HepG2 (cell line): Measurements from ENCODE around the gene ESRP2. TPM values are rescaled to one million over a fixed set of nuclear protein-coding genes. Genes with fewer than 3 reads are reported as not detected.

ENCODE experiments used
- HCFC1 ChIP-seq: fragments of 150-350 bp; IDR thresholded peaks from 2 replicates; pipeline ENCODE4 v1.6.1; 2014; ENCODE audit warnings: low read depth, low read length
- HNF4A ChIP-seq: sonication (generic); formaldehyde crosslinking; IDR thresholded peaks from 2 replicates; pipeline ENCODE4 v1.4.0; 2020; ENCODE audit warnings: missing genetic modification reagents
- KLF12 ChIP-seq: sonication (generic); formaldehyde crosslinking; IDR thresholded peaks from 2 replicates; pipeline ENCODE4 v1.4.0; 2020; ENCODE audit warnings: missing genetic modification reagents, borderline replicate concordance
- KMT2B ChIP-seq: IDR thresholded peaks from 2 replicates; pipeline ENCODE4 v1.6.1; 2016; ENCODE audit warnings: missing genetic modification reagents, missing compliant biosample characterization
- PHF20 ChIP-seq: sonication (generic); formaldehyde crosslinking; IDR thresholded peaks from 2 replicates; pipeline ENCODE4 v1.5.0; 2020; ENCODE audit warnings: mild to moderate bottlenecking, missing genetic modification reagents
- RXRB ChIP-seq: IDR thresholded peaks from 2 replicates; pipeline ENCODE4 v1.6.1; 2016; ENCODE audit warnings: borderline replicate concordance, missing genetic modification reagents, missing compliant biosample characterization
- THYN1 ChIP-seq: sonication (generic); formaldehyde crosslinking; IDR thresholded peaks from 2 replicates; pipeline ENCODE4 v1.8.1; 2023; ENCODE audit warnings: low read depth, mild to moderate bottlenecking, moderate library complexity, missing genetic modification reagents, borderline replicate concordance
- TRIM24 ChIP-seq: sonication (generic); formaldehyde crosslinking; IDR thresholded peaks from 2 replicates; pipeline ENCODE4 v1.8.0; 2022; ENCODE audit warnings: mild to moderate bottlenecking, missing genetic modification reagents
- ZFP36 ChIP-seq: fragments of 150-350 bp; IDR thresholded peaks from 2 replicates; pipeline ENCODE4 v1.6.1; 2018; ENCODE audit warnings: borderline replicate concordance, low read length, low read depth; ENCODE audit not compliant: partially characterized antibody
- ZNF138 ChIP-seq: sonication (generic); formaldehyde crosslinking; IDR thresholded peaks from 2 replicates; pipeline ENCODE4 v1.5.0; 2020; ENCODE audit warnings: mild to moderate bottlenecking, low read depth, missing genetic modification reagents
- ZNF143 ChIP-seq: sonication (generic); formaldehyde crosslinking; IDR thresholded peaks from 2 replicates; pipeline ENCODE4 v1.4.0; 2020; ENCODE audit warnings: missing genetic modification reagents
- ZNF660 ChIP-seq: sonication (generic); formaldehyde crosslinking; IDR thresholded peaks from 2 replicates; pipeline ENCODE4 v1.5.1; 2020; ENCODE audit warnings: mild to moderate bottlenecking, low read depth, missing genetic modification reagents, borderline replicate concordance
- ZNF703 ChIP-seq: sonication (generic); formaldehyde crosslinking; IDR thresholded peaks from 2 replicates; pipeline ENCODE4 v1.5.1; 2020; ENCODE audit warnings: missing genetic modification reagents, mild to moderate bottlenecking, moderate library complexity, borderline replicate concordance
- ZNF841 ChIP-seq: sonication (generic); formaldehyde crosslinking; IDR thresholded peaks from 2 replicates; pipeline ENCODE4 v1.8.1; 2023; ENCODE audit warnings: missing genetic modification reagents, borderline replicate concordance
- polyA plus RNA-seq, 8 experiments: library from polyadenylated mRNA; depleted of rRNA in 3 of 8; stranded (reverse) in 7 of 8; unstranded in 1 of 8; fragments of >200 nt; fragmentation: Illumina TruSeq in 4 of 8; extraction: Trizol in 4 of 8; gene quantifications; 2 replicates each; pipeline versions ENCODE4 v1.2.1 to v1.2.3, GENCODE V29; 2011 to 2016; ENCODE audit warnings: low read depth in 4 of 8, missing spikeins in 1 of 8, mixed read lengths in 1 of 8; ENCODE audit not compliant: insufficient read depth in 1 of 8
- total RNA-seq, 5 experiments: library from RNA; depleted of rRNA; stranded (reverse); fragments of >200 nt; fragmentation: Illumina TruSeq; extraction: Trizol; gene quantifications; 2 replicates each; pipeline ENCODE4 v1.2.3, GENCODE V29; 2016; ENCODE audit warnings: low read depth in 1 of 5
- TF ChIP-seq, protein P1 (sequence below): sonication (generic); formaldehyde crosslinking; IDR thresholded peaks from 2 replicates; pipeline ENCODE4 v1.9.0; 2022; ENCODE audit warnings: missing genetic modification reagents, mild to moderate bottlenecking, borderline replicate concordance
- TF ChIP-seq, protein P2 (sequence below): conservative IDR thresholded peaks from 2 replicates; pipeline ENCODE4 v1.6.1; 2018; ENCODE audit warnings: missing genetic modification reagents
- TF ChIP-seq, protein P3 (sequence below): sonication (generic); IDR thresholded peaks from 2 replicates; pipeline ENCODE4 v1.6.1; 2016; ENCODE audit warnings: low read depth, borderline replicate concordance
- TF ChIP-seq, protein P4 (sequence below): sonication (generic); formaldehyde crosslinking; IDR thresholded peaks from 2 replicates; pipeline ENCODE4 v1.4.0; 2020; ENCODE audit warnings: missing genetic modification reagents
- TF ChIP-seq, protein P5 (sequence below): sonication (generic); formaldehyde crosslinking; IDR thresholded peaks from 2 replicates; pipeline ENCODE4 v1.4.0; 2020; ENCODE audit warnings: missing genetic modification reagents
- TF ChIP-seq, protein P6 (sequence below): sonication (generic); formaldehyde crosslinking; IDR thresholded peaks from 2 replicates; pipeline ENCODE4 v1.5.1; 2020; ENCODE audit warnings: mild to moderate bottlenecking, moderate library complexity, missing genetic modification reagents

The ESRP2 gene
- total and polyA plus RNA-seq, 2 of the 13 experiments (the other 11 are each of a cell fraction or from before 2014, with no cell fraction given), result 21.1 to 32.4 TPM

DNA sequence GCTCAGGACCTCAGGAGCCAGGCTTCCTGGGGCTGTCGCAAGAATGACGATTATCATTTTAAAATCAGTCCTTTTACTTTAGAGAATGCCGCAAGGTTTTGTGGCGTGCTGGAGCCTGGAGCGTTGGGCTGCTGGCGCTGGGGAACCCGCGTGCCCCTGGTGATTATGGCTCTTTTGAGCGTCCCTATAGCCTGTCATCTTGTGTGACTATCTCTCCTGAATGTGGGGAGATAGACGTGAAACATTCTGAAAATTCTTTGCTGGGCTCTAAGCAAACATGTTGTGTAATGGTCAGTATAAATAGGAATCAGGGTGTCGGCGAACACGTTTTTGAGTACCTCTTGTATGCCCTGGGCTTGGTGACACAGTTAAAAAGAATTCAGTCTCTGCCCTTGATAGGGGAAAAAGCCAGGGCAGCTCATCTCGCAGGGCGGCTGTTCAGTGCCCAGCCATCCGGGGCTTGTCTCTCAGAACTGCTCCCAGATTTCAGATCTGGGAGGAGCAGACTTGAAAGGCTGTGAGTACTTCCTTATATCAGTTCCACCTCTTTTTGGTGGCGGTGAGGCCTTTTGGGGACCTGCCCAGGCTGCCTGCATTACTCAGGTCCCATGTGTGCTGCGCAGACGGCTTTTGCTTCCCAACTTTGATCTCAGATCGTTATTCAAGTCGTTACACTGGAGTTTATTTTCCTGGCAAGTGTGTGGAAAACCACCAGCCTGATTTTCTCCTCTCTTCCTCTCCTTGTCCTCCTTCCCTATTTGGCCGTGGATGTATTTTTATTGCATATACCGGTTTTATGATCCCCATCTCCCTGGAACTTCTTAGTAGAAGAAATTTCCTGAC lies 29.4 kb upstream of the ESRP2 start (continued):
- no peak for TF ChIP-seq ZNF138 (CRISPR knock-in tag)
- TF ChIP-seq THYN1 (CRISPR knock-in tag), result no peak
- TF ChIP-seq RXRB (CRISPR knock-in tag), result peak; percentile 95
- TF ChIP-seq ZNF143 (CRISPR knock-in tag), result peak; percentile 40; the same call in 1 of the 2 replicates
- TF ChIP-seq, protein P1, sequence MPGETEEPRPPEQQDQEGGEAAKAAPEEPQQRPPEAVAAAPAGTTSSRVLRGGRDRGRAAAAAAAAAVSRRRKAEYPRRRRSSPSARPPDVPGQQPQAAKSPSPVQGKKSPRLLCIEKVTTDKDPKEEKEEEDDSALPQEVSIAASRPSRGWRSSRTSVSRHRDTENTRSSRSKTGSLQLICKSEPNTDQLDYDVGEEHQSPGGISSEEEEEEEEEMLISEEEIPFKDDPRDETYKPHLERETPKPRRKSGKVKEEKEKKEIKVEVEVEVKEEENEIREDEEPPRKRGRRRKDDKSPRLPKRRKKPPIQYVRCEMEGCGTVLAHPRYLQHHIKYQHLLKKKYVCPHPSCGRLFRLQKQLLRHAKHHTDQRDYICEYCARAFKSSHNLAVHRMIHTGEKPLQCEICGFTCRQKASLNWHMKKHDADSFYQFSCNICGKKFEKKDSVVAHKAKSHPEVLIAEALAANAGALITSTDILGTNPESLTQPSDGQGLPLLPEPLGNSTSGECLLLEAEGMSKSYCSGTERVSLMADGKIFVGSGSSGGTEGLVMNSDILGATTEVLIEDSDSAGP (CRISPR knock-in tag), result 0 out of 2 replicates have a peak, but pooled peaks have one; percentile 45
- TF ChIP-seq, protein P2, sequence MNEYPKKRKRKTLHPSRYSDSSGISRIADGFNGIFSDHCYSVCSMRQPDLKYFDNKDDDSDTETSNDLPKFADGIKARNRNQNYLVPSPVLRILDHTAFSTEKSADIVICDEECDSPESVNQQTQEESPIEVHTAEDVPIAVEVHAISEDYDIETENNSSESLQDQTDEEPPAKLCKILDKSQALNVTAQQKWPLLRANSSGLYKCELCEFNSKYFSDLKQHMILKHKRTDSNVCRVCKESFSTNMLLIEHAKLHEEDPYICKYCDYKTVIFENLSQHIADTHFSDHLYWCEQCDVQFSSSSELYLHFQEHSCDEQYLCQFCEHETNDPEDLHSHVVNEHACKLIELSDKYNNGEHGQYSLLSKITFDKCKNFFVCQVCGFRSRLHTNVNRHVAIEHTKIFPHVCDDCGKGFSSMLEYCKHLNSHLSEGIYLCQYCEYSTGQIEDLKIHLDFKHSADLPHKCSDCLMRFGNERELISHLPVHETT (CRISPR knock-in tag), result peak; percentile 76; the same call in 1 of the 2 replicates
- no peak for TF ChIP-seq TRIM24 (CRISPR knock-in tag)
- TF ChIP-seq, protein P3, sequence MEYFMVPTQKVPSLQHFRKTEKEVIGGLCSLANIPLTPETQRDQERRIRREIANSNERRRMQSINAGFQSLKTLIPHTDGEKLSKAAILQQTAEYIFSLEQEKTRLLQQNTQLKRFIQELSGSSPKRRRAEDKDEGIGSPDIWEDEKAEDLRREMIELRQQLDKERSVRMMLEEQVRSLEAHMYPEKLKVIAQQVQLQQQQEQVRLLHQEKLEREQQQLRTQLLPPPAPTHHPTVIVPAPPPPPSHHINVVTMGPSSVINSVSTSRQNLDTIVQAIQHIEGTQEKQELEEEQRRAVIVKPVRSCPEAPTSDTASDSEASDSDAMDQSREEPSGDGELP, result peak; percentile 74; the same call in 1 of the 2 replicates
- no peak; the same call in none of the 2 replicates for TF ChIP-seq KLF12 (CRISPR knock-in tag)
- TF ChIP-seq, protein P4, sequence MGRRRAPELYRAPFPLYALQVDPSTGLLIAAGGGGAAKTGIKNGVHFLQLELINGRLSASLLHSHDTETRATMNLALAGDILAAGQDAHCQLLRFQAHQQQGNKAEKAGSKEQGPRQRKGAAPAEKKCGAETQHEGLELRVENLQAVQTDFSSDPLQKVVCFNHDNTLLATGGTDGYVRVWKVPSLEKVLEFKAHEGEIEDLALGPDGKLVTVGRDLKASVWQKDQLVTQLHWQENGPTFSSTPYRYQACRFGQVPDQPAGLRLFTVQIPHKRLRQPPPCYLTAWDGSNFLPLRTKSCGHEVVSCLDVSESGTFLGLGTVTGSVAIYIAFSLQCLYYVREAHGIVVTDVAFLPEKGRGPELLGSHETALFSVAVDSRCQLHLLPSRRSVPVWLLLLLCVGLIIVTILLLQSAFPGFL, result no peak
- TF ChIP-seq KMT2B (CRISPR knock-in tag), result peak; percentile 87
- peak; percentile 12; the same call in 1 of the 2 replicates for TF ChIP-seq ZNF703 (CRISPR knock-in tag)
- TF ChIP-seq HCFC1, result no peak
- peak; percentile 19; the same call in 1 of the 2 replicates for TF ChIP-seq PHF20 (CRISPR knock-in tag)
- TF ChIP-seq ZFP36, result no peak
- no peak for TF ChIP-seq ZNF841
- TF ChIP-seq, protein P5, sequence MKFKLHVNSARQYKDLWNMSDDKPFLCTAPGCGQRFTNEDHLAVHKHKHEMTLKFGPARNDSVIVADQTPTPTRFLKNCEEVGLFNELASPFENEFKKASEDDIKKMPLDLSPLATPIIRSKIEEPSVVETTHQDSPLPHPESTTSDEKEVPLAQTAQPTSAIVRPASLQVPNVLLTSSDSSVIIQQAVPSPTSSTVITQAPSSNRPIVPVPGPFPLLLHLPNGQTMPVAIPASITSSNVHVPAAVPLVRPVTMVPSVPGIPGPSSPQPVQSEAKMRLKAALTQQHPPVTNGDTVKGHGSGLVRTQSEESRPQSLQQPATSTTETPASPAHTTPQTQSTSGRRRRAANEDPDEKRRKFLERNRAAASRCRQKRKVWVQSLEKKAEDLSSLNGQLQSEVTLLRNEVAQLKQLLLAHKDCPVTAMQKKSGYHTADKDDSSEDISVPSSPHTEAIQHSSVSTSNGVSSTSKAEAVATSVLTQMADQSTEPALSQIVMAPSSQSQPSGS (CRISPR knock-in tag), result peak; percentile 91
- TF ChIP-seq, protein P6, sequence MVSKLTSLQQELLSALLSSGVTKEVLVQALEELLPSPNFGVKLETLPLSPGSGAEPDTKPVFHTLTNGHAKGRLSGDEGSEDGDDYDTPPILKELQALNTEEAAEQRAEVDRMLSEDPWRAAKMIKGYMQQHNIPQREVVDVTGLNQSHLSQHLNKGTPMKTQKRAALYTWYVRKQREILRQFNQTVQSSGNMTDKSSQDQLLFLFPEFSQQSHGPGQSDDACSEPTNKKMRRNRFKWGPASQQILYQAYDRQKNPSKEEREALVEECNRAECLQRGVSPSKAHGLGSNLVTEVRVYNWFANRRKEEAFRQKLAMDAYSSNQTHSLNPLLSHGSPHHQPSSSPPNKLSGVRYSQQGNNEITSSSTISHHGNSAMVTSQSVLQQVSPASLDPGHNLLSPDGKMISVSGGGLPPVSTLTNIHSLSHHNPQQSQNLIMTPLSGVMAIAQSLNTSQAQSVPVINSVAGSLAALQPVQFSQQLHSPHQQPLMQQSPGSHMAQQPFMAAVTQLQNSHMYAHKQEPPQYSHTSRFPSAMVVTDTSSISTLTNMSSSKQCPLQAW (CRISPR knock-in tag), result peak; percentile 78
- peak; percentile 72 for TF ChIP-seq HNF4A (CRISPR knock-in tag)
- TF ChIP-seq ZNF660 (CRISPR knock-in tag), result no peak
